Kidney (tissue), 14 donors: ENCODE data around the gene DMBX1. TPM values are rescaled to one million over a fixed set of nuclear protein-coding genes. Genes with fewer than 3 reads are reported as not detected.

Experiments
- DNase-seq, 5 donors: peaks; one replicate each; pipeline ENCODE4 v3.0.0-alpha.2; 2013 to 2020
- FAIRE-seq: peaks from 2 replicates; lab custom pipeline; 2012; peaks lifted over from hg19 to GRCh38; lab: Jason Lieb, UNC
- H3K27ac ChIP-seq, 2 donors: one replicate each; pipeline ENCODE4 v1.7.0; 2013; ENCODE audit warnings: low read depth in 2 of 2, low read length in 2 of 2, inconsistent platforms in 1 of 2
- H3K27me3 ChIP-seq: one replicate; pipeline ENCODE4 v1.7.1; 2013; ENCODE audit warnings: low read length, inconsistent platforms; ENCODE audit not compliant: control insufficient read depth, insufficient read depth
- H3K36me3 ChIP-seq, 3 donors: one replicate each; pipeline versions ENCODE4 v1.7.0 to v1.7.1; 2013; ENCODE audit warnings: low read length in 3 of 3, control low read depth in 1 of 3, inconsistent platforms in 1 of 3; ENCODE audit not compliant: insufficient read depth in 3 of 3, control insufficient read depth in 2 of 3
- H3K4me1 ChIP-seq, 3 donors: one replicate each; pipeline versions ENCODE4 v1.7.0 to v1.7.1; 2013; ENCODE audit warnings: low read length in 3 of 3, inconsistent platforms in 1 of 3, low read depth in 1 of 3; ENCODE audit not compliant: control insufficient read depth in 2 of 3, insufficient read depth in 2 of 3
- H3K4me3 ChIP-seq, 3 donors: one replicate each; pipeline versions ENCODE4 v1.7.0 to v1.8.1; 2013; ENCODE audit warnings: low read length in 3 of 3, control low read depth in 1 of 3, inconsistent platforms in 1 of 3
- H3K9ac ChIP-seq, 3 donors: one replicate each; pipeline versions ENCODE4 v1.7.0 to v1.7.1; 2013; ENCODE audit warnings: low read length in 3 of 3, control low read depth in 1 of 3, inconsistent platforms in 1 of 3
- H3K9me3 ChIP-seq, 3 donors: one replicate each; pipeline versions ENCODE4 v1.7.0 to v1.7.1; 2013; ENCODE audit warnings: low read length in 3 of 3, control low read depth in 1 of 3, inconsistent platforms in 1 of 3; ENCODE audit not compliant: control insufficient read depth in 2 of 3, insufficient read depth in 1 of 3
- intact Hi-C: fragments of 100-400 bp; cut with DNase I; formaldehyde crosslinking; loops from one replicate; pipeline ENCODE4 v1.11.1; 2022
- polyA plus RNA-seq: library from polyadenylated mRNA; stranded (reverse); fragments of 350-450 nt; fragmentation: Illumina TruSeq; extraction: RNeasy Lipid Tissue Mini Kit (QIAGEN cat#74804); gene quantifications from one replicate; pipeline ENCODE4 v1.2.3, GENCODE V29; 2014; ENCODE audit warnings: low read depth, low replicate concordance; ENCODE audit not compliant: insufficient read depth
- total RNA-seq: library from RNA; stranded (reverse); fragmentation: NEBNext Ultra II Directional; extraction: Animal tissue kit (Norgen Biotek cat#: 25700); gene quantifications from one replicate; pipeline ENCODE4 v1.2.1, GENCODE V29; 2021
- TF ChIP-seq, protein P1 (sequence below): IDR thresholded peaks from 3 replicates; pipeline ENCODE4 v1.5.1; 2012; ENCODE audit warnings: mild to moderate bottlenecking, moderate library complexity, borderline replicate concordance; ENCODE audit not compliant: insufficient read depth; ENCODE audit errors: extremely low read depth
- donor health status: control.
- donor health status: control.
- donor health status: control.
- donor health status: control.
- donor health status: control.
- donor health status: DM: yes; HTN: yes; CAD: no.
- donor health status: Normal renal cell carcinoma (clear cell type).

Gene DMBX1
- total and polyA plus RNA-seq, 2 donors from 2014 or later = not detected

DNA sequence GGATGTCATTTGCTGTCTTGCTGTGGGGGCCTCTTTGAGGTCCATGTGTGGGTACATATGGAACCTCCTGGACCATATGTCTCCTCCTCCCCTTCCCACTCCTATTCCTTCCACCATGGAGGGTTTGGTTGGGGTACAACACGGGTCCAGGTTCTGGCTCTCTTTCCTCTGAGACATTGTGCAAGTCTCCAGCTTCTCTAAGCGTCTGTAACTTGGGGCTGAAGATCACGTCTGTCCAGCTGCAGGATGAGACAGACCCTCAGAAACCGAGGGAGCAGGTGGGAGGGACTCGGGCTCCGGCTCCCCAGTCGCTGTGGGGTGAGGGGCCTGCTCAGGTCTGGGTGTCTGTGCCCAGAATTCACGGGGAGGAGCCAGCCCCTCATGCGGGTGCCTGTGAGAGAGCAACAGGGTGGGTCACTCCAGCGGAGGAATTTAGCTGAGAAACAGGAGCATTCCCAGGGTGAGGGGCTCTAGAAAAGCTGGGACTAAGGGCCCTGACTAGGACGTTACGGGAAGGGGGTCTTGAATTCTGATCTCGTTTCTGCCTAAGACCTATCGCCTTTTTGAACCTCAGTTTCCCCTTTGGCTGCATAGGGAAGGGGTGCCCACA, 42.0 kb upstream of the DMBX1 start:
- H3K9me3 ChIP-seq = no peaks in the 10 kb centered on the region
- no peak overlapping the region for H3K9ac ChIP-seq
- H3K36me3 ChIP-seq = no peaks in the 10 kb centered on the region
- FAIRE-seq = no peak
- intact Hi-C loops = loop anchor here (5.0 kb wide), 1 partner anchor 80 kb away; no protein-coding TSS in a partner anchor
- TF ChIP-seq, protein P1, sequence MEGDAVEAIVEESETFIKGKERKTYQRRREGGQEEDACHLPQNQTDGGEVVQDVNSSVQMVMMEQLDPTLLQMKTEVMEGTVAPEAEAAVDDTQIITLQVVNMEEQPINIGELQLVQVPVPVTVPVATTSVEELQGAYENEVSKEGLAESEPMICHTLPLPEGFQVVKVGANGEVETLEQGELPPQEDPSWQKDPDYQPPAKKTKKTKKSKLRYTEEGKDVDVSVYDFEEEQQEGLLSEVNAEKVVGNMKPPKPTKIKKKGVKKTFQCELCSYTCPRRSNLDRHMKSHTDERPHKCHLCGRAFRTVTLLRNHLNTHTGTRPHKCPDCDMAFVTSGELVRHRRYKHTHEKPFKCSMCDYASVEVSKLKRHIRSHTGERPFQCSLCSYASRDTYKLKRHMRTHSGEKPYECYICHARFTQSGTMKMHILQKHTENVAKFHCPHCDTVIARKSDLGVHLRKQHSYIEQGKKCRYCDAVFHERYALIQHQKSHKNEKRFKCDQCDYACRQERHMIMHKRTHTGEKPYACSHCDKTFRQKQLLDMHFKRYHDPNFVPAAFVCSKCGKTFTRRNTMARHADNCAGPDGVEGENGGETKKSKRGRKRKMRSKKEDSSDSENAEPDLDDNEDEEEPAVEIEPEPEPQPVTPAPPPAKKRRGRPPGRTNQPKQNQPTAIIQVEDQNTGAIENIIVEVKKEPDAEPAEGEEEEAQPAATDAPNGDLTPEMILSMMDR = no peak
- DNase-seq = no peak
- H3K27ac ChIP-seq = no peak overlapping the region
- H3K4me3 ChIP-seq = no peak overlapping the region
- H3K4me1 ChIP-seq = peaks cover 0 to 4% (median 0%) of the 10 kb centered on the region in 3 donors
- peaks cover 37% of the 10 kb centered on the region for H3K27me3 ChIP-seq

DNA sequence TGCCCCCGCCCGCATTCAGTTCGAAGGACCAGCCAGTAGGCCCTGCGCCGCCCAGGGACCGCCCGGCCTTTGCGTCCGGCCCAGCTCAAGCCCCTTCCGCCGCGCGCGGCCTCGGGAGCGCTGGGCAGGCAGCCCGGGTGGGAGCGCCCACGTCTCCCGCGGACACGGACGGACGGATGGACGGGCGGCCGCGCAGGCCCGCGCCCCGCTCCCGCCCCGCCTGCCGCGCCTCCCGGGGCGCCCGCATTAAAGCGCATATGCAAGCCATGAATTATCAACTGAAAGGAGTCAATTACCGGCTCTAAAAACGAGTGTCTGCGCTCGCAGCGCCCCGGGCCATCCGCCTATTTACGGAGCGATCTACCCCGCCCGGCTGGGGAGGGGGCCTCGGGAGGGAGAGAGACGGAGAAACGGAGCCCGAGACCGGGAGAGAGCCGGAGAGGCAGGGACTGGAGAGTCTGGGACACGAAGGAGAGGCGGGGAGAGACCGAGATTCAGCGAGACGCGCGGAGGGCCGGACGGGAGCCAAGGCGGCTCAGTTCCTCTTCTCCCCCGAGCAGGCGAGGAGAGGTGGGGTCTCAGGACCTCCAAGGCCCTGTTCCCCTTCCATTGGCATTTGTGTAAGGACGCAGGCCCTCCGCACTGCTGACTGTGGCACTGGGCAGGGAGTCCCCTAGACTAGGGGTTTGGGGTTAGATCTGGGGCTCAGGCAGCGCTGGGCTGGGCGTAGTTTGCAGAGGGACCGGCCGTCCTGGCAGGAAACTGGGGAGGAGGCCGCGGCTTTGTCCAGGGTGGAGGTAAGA, 41.3 kb upstream of the DMBX1 start:
- peaks cover 0 to 4% (median 0%) of the 10 kb centered on the region in 3 donors for H3K4me1 ChIP-seq
- H3K36me3 ChIP-seq = no peaks in the 10 kb centered on the region
- no peak overlapping the region for H3K27ac ChIP-seq
- H3K4me3 ChIP-seq = peak overlapping the region in 1 of 3 donors; percentile 24
- no peak overlapping the region for H3K9ac ChIP-seq
- FAIRE-seq (no peak), DNase-seq (peak in 3 of 5 donors; percentile 25 to 47 (median 47))
- H3K27me3 ChIP-seq = peaks cover 37% of the 10 kb centered on the region
- TF ChIP-seq, protein P1 = no peak
- H3K9me3 ChIP-seq = no peaks in the 10 kb centered on the region
- intact Hi-C loops = loop anchor here (5.0 kb wide), 1 partner anchor 79 kb away; no protein-coding TSS in a partner anchor

DNA sequence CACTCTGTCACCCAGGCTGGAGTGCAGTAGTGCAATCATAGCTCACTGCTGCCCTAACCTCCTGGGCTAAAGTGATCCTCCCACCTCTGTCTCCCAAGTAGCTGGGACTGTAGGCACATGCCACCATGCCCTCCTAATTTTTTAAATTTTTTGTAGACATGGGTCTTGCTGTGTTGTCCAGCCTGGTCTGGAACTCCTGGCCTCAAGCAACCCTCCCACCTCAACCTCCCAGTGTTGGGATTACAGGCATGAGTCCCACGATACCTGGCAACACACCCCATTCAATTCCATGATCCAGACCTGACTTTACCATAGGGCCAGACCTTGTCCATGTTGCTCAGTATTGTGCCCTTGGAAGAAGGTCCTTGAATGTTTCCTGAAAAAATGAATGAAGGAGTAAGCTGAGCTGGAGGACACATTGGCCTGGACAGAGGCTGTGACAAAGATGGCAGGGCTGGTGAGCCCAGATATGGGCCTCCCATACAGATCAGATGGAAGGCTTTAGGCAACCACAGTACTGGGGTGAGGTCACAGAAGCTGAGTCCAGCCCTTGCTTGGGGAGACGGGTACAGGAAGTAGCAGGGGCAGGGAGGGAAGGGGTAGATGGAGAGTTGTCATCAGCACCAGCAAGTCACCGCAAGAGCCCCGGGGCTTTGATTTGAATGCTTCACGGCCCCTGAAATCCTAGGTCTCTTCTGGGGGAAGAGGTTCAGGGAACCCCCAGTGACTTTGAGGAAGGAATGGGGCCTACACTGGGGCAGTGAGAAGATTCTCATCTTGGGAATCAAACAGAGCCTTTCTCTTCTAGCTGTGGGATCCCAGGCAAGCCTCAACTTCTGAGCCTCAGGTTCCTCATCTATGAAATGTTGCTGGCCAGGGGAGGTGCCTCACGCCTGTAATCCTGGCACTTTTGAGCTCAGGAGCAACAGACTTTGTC, 40.1 kb upstream of the DMBX1 start:
- no peak overlapping the region for H3K4me3 ChIP-seq
- intact Hi-C loops = loop anchor here (5.0 kb wide), 1 partner anchor 78 kb away; no protein-coding TSS in a partner anchor
- H3K36me3 ChIP-seq = no peaks in the 10 kb centered on the region
- H3K27ac ChIP-seq = no peak overlapping the region
- peaks cover 37% of the 10 kb centered on the region for H3K27me3 ChIP-seq
- FAIRE-seq (no peak), DNase-seq (no peak)
- no peak overlapping the region for H3K9ac ChIP-seq
- TF ChIP-seq, protein P1 = no peak
- H3K4me1 ChIP-seq = peaks cover 0 to 4% (median 0%) of the 10 kb centered on the region in 3 donors
- no peaks in the 10 kb centered on the region for H3K9me3 ChIP-seq
